ENCODE data around the gene TYW3.

The TYW3 gene

DNA sequence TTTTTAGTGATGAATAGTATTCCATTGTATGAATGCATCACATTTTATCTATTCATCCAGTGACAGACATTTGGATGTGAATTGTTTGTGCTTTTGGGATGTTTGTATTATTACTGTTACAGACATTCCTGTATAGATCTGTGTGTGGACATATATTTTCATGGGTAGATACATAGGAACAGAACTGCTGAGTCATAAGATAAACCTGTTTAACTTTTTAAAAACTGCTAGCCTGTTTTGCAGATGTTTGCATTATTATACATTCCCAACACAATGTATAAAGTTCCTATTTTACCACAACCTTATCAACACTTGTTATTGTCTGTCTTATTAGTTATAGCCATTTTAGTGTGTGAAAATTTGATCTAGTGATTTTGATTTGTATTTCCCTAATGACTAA, 46.8 kb downstream of the TYW3 start:
- FAIRE-seq = no peak
- DNase-seq (ENCODE audit: insufficient read length, low spot score) = no peak

DNA sequence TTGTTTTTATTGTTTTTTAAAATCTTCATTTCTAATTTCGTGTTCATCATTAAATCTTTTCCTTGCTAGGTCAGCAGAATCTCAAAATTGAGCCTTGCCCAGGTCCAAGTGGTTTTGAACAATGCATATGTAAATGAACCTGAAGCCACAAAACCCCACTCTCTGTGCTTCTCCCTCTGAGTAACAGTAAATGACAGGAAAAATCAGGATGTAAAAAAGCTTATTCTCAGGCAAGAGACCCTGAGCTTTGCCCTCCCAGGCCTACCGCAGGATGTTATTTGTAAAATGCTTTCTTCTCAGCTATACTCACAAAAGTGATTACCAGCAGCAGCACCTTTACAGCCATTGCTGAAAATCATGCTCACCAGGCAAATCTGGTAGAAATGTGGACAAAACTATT, 47.6 kb downstream of the TYW3 start:
- FAIRE-seq = no peak
- no peak for DNase-seq (ENCODE audit: insufficient read length, low spot score)

DNA sequence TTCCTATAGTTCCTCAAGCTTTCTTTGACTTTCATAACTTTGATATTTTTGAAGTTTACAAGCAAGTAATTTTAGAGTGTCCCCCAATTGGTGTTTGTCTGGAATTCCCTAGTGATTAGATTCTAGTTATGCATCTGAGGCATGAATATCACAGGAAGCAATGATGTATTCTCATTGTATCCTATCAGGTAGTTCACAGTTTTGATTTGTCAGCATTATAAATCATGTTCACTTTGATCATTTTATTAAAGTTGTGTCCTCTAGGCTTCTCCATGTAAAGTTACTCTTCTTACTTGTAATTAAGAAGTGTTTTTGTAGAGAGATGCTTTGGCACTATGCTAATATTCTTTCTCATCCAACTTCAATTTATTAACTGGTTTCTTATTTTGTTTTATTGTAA, 53.0 kb downstream of the TYW3 start:
- no peak for FAIRE-seq
- DNase-seq (ENCODE audit: insufficient read length, low spot score) = no peak

DNA sequence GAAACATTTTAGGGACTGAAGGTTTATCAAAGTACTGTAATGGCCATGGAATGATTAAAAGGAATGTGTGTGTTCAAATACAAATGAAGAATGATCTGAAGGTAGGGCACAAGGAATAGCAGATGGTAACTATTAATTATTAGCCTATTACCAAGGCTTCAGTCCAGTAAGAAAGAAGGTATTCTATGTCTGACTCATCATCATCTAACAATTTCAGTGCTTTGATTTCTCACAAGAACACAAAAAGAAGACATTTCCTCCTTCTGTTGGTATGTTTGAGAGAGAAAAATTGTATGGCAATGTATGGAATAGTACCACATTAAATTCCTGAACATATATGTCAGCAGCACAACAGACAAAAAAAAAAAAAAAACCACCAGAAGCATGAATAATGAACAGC, 57.5 kb downstream of the TYW3 start:
- no peak for FAIRE-seq

DNA sequence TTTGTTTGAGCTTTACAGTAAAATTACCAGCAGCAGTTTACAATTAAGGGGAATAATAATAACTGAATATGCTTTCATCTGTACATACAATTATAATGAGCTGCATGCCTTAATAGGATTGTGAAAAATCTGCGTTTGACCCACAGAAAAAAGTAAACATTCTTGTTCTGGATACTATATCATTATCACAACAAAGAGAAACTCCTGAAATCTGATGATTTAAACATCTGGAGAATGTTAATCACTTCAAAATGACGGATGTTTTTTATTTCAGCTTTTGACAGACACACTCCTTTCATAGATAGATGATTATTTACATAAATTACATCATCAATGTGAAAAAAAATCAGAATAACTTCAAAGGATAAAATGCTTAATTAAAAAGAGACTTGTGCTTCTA, 58.5 kb downstream of the TYW3 start:
- DNase-seq (ENCODE audit: insufficient read length, low spot score) = no peak
- no peak for FAIRE-seq

More for the DNA sequence above, 57.5 kb downstream of the TYW3 start:
- no peak for DNase-seq (ENCODE audit: insufficient read length, low spot score)

DNA sequence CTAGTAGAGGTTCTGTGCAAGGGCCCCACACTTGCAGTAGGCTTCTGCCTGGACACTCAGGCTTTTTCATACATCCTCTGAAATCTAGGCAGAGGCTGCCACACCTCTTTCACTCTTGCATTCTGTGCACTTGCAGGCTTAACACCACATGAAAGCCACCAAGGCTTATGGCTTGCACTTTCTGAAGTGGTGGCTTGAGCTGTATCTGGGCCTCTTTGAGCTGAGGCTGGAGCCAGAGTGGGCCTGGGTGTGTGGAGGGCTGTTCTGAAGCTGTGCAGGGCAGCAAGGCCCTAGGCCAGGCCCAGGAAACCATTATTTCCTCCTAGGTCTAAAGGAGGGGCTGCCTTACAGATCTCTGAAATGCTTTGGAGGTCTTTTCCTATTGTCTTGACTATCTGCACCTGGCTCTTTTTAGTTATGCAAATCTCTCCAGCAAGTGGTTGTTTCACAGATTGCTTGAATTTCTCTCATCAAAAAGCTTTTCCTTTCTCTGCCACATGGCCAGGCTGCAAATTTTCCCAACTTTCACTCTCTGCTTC, 66.2 kb downstream of the TYW3 start:
- DNase-seq (ENCODE audit: insufficient read length, low spot score) (no peak), FAIRE-seq (no peak)

DNA sequence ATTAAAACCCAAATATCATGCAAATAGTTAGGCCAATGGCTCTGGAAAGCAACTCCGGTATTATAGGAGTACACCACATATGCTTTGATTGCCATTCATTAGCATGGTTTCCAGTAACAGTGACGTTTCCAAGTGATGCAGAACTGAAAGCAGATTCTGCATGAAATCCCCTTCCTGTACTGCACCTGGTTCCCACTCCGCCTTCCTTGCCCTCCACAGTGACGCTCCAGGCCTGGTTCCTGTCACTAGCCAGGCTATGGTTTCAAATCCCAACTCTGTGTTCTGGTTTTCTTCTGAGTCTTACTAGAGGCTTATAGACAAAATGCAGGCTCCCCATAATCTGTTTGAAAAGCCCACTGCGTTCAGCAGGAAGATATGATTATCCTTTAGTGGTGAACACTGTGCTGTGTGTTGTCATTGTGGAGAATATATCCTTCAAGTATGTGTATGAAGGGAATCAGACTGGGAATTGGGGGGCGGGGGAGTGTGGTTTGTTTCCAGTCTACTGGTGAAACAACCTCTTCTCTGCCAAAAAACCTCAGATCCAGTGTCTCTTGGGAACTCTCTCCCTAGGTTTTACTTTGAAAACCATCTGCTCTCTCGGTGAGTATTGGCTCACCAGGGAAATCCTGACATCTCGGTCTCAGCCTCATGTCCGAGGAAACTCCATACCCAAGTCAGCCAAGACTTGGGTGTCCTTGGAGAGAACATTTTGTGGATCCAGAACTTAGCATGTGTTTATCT, 78.7 kb downstream of the TYW3 start:
- FAIRE-seq (no peak), DNase-seq (ENCODE audit: insufficient read length, low spot score) (no peak)

DNA sequence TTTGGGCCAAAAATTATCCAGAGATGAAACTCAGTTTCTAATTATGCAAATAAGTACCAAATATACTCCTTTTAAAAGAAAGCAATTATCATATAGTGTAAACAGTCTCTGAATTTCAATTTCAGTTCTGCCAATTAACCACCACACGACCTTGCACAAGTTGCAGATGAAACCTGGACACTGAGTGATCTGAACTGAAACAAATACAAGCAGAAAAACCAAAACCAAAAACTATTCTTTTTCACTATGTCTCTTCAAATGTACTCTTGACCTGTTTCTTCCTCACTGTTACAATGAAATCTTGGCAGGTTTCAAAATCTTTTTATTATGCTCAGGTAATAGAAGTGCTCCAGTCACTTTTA, 79.2 kb downstream of the TYW3 start:
- FAIRE-seq (peak; percentile 87), DNase-seq (ENCODE audit: insufficient read length, low spot score) (no peak)
